GM15510 (cell line): ENCODE results near the gene CHCHD2.
A peak's percentile ranks its signal among the peaks of the same experiment; 100 is the strongest.

Experiments used
- POLR2A ChIP-seq: IDR thresholded peaks from 3 replicates; pipeline ENCODE4 v1.6.1; 2011; ENCODE audit warnings: borderline replicate concordance; ENCODE audit not compliant: insufficient read length; ENCODE audit errors: extremely low read depth

Gene CHCHD2

GRCh38 chr7:56106108-56107073 lies at the start of gene CHCHD2:
CHCHD2 (minus strand) TSS chr7:56106476; CDS start chr7:56106413, 63 bp downstream.
- peak; percentile 73 for TF ChIP-seq POLR2A

GRCh38 chr7:56127241-56127975 lies 21.1 kb upstream of the CHCHD2 start:
- TF ChIP-seq POLR2A, result no peak

- TF ChIP-seq POLR2A, result no peak
Measured at GRCh38 chr7:56125831-56126230, 19.6 kb upstream of the CHCHD2 start.

- TF ChIP-seq POLR2A, result no peak
Measured at GRCh38 chr7:56124981-56125380, 18.7 kb upstream of the CHCHD2 start.

- TF ChIP-seq POLR2A, result no peak
Measured at GRCh38 chr7:56121440-56121839, 15.2 kb upstream of the CHCHD2 start.

- no peak for TF ChIP-seq POLR2A
Measured at GRCh38 chr7:56115852-56116538, 9.7 kb upstream of the CHCHD2 start, which contains the start of gene NUPR2. NUPR2 (minus strand) TSS chr7:56116417; CDS start chr7:56116314, 103 bp downstream.

GRCh38 chr7:56110611-56111010 lies 4.3 kb upstream of the CHCHD2 start:
- TF ChIP-seq POLR2A, result no peak

GRCh38 chr7:56107954-56108258 lies 1.6 kb upstream of the CHCHD2 start:
- no peak for TF ChIP-seq POLR2A

GRCh38 chr7:56105508-56105907 lies 768 bp downstream of the CHCHD2 start:
- TF ChIP-seq POLR2A, result no peak

- no peak for TF ChIP-seq POLR2A
Measured at GRCh38 chr7:56099653-56100052, 6.6 kb downstream of the CHCHD2 start.

- no peak for TF ChIP-seq POLR2A
Measured at GRCh38 chr7:56097700-56098099, 8.6 kb downstream of the CHCHD2 start.

- TF ChIP-seq POLR2A, result no peak
Measured at GRCh38 chr7:56092789-56093531, 13.3 kb downstream of the CHCHD2 start, which contains the start of gene PHKG1. PHKG1 (minus strand) TSS chr7:56092952; CDS start chr7:56088941, 4,011 bp downstream.

GRCh38 chr7:56091591-56091990 lies 14.7 kb downstream of the CHCHD2 start:
- no peak for TF ChIP-seq POLR2A

GRCh38 chr7:56087445-56087844 lies 18.8 kb downstream of the CHCHD2 start:
- no peak for TF ChIP-seq POLR2A

- TF ChIP-seq POLR2A, result no peak
Measured at GRCh38 chr7:56086761-56087160, 19.5 kb downstream of the CHCHD2 start.

- no peak for TF ChIP-seq POLR2A
Measured at GRCh38 chr7:56083150-56083785, 23.0 kb downstream of the CHCHD2 start.
